COLO668 (cell line): ENCODE results near the gene CWF19L2.

ENCODE experiments used
- DNase-seq: peaks from one replicate; lab custom pipeline; 2025; ENCODE audit not compliant: unreplicated experiment; lab: John Stamatoyannopoulos, UW

The CWF19L2 gene

DNA sequence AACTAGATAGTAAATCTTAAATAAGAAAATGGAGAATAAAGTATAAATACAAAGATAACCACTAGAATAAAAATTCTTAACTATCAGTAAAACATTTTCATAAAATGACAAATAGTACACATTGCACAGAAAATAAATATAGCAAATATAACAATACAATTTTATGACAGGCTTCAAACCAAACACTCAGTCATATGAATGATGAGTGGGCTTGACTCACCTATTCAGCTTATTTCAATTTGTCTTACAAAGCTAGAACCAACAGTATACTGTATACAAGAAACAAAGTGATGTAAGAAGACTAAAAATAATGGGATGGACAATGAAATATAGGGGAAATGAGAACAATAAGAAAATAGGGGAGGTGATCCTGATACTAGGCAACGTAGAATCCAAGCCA is 141.2 kb downstream of the CWF19L2 start:
- DNase-seq, result no peak

DNA sequence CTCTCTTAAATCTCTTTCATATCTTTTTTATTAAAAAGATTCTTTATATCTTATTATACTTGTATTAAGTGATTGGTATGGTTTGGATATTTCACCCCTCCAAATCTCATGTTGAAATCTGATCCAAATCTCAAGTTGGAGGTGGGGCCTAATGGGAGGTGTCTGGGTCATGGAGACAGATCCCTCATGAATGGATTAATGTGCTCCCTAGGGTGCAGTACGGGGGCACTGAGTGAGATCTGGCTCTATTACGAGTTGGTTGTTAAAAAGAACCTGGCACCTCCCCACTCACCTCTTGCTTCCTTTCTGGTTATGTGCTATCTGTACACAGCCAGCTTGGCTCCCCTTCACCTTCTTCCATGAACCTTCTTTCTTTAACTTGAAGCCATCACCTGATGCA is 149.6 kb downstream of the CWF19L2 start:
- no peak for DNase-seq

DNA sequence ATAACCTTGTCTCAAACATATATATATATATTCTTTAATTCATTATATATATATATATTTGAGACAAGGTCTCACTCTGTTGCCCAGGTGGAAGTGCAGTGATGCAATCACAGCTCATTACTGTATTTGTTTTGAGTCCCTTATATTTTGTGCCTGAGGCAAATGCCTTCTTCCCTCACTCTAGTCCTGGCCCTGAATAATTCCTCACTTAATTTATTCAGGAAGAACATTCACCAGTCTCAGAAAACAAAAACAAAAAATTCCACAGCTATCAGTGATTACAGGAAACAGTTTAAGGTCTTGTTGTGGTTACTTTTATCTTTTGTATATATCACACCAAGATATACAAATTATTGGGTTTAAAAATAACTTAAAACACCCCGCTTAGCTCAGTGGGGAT is 155.7 kb downstream of the CWF19L2 start:
- DNase-seq, result no peak

GRCh38 chr11:107293677-107294344 is 163.8 kb downstream of the CWF19L2 start:
- DNase-seq, result no peak

- DNase-seq, result no peak
Observed at GRCh38 chr11:107282195-107282594, 175.4 kb downstream of the CWF19L2 start.
